ENCODE results near the gene FAM174B. TPM values are rescaled to one million over a fixed set of nuclear protein-coding genes. Genes with fewer than 3 reads are reported as not detected.

The FAM174B gene
- total RNA-seq, 4 donors from 2014 or later: 51.9 to 69.4 (median 61.4) TPM

GRCh38 chr15:92627014-92627413 is 28.6 kb downstream of the FAM174B start:
- WGBS, 2 donors: 95 to 96% methylated on average over 11 of the region's 11 CpGs
- Histone ChIP-seq H3K27me3 (no peaks in the 10 kb centered on the region), H3K4me3 (replicated peaks in 1 of 3) (no peak overlapping the region), H3K4me1 (peaks cover 16 to 18% of the 10 kb centered on the region in 2 donors), H3K27ac (no peak overlapping the region), H3K36me3 (peaks cover 0 to 6% of the 10 kb centered on the region in 2 donors), H3K9me3 (no peaks in the 10 kb centered on the region)
- intact Hi-C loops (cut with DNase I): no loop called here
- TF ChIP-seq POLR2A (IDR thresholded peaks at IDR 0.05) (no peak), CTCF (IDR thresholded peaks at IDR 0.05) (no peak)
- peak in 1 of 2 donors; percentile 1 for DNase-seq

- 49 to 53% methylated on average over 3 of the region's 3 CpGs for WGBS, 2 donors
- H3K4me1 ChIP-seq: peaks cover 18 to 22% of the 10 kb centered on the region in 2 donors
These were observed 30.2 kb downstream of the FAM174B start for GRCh38 chr15:92625251-92625980.

DNA sequence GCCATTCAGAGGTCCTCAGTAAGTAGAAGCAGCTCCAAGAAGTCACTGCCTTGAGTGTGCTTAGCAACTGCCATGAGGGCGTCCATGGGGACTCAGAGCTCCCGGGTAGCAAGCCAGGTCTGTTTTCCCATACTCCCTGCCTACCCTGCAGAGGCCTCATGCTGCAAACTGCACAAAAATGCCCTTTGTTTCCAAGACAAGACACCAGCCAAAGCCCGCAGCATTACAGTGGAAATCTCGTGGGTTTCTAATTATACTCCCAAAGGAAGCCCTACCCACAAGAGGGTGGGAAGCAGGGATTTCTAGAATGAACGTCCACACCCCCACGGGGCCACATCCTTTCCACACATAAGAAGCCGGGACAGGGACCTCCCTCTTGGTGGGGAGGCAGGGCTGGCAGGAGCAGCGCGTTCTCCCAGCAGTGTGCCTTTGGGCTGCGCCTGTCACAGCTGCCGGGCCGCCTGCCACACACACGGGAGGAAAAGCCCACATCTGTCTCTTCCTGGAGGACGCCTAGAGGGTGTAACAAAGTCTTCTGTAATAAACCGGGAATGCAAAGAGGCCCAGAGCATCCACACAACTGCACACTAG is 31.1 kb downstream of the FAM174B start:
- no peak for TF ChIP-seq POLR2A (IDR thresholded peaks at IDR 0.05)
- TF ChIP-seq CTCF (IDR thresholded peaks at IDR 0.05): no peak
- no peak overlapping the region for H3K4me3 ChIP-seq (replicated peaks in 1 of 3)

More at GRCh38 chr15:92625251-92625980, 30.2 kb downstream of the FAM174B start:
- Histone ChIP-seq H3K36me3 (peaks cover 0 to 6% of the 10 kb centered on the region in 2 donors), H3K27ac (peak overlapping the region; percentile 14 to 71 (median 47)), H3K9me3 (no peaks in the 10 kb centered on the region), H3K27me3 (no peaks in the 10 kb centered on the region), H3K4me3 (replicated peaks in 1 of 3) (no peak overlapping the region)
- peak in 1 of 2 donors; percentile 2 for DNase-seq
- intact Hi-C loops (cut with DNase I): no loop called here
- TF ChIP-seq CTCF (IDR thresholded peaks at IDR 0.05): peak in 1 of 6 experiments; percentile 7
- TF ChIP-seq POLR2A (IDR thresholded peaks at IDR 0.05): no peak

GRCh38 chr15:92623435-92623834 is 32.1 kb downstream of the FAM174B start:
- H3K27ac ChIP-seq: no peak overlapping the region
- H3K36me3 ChIP-seq: peaks cover 0 to 3% of the 10 kb centered on the region in 2 donors
- no peak for TF ChIP-seq CTCF (IDR thresholded peaks at IDR 0.05)
- TF ChIP-seq POLR2A (IDR thresholded peaks at IDR 0.05): no peak
- intact Hi-C loops (cut with DNase I): no loop called here
- no peaks in the 10 kb centered on the region for H3K27me3 ChIP-seq
- no peak overlapping the region for H3K4me3 ChIP-seq (replicated peaks in 1 of 3)
- no peaks in the 10 kb centered on the region for H3K9me3 ChIP-seq
- WGBS, 2 donors: 88 to 91% methylated on average over 14 of the region's 14 CpGs
- H3K4me1 ChIP-seq: peaks cover 36 to 42% of the 10 kb centered on the region in 2 donors
- DNase-seq: no peak

More for the DNA sequence above, 31.1 kb downstream of the FAM174B start:
- peak in 1 of 2 donors; percentile 9 for DNase-seq
- intact Hi-C loops (cut with DNase I): no loop called here
- Histone ChIP-seq H3K36me3 (peaks cover 0 to 6% of the 10 kb centered on the region in 2 donors), H3K4me1 (peaks cover 27 to 32% of the 10 kb centered on the region in 2 donors), H3K27me3 (no peaks in the 10 kb centered on the region), H3K27ac (peak overlapping the region; percentile 14 to 71 (median 47)), H3K9me3 (no peaks in the 10 kb centered on the region)
- 54 to 66% methylated on average over 15 of the region's 15 CpGs for WGBS, 2 donors

Data from thyroid gland (tissue), 4 donors.